Medulla oblongata (tissue), 1 donor: ENCODE data around the gene PNPLA1.

ENCODE experiments used
- DNase-seq: peaks from one replicate; pipeline ENCODE4 v3.0.0-alpha.2; 2015; ENCODE audit errors: extremely low spot score

Gene PNPLA1, protein sequence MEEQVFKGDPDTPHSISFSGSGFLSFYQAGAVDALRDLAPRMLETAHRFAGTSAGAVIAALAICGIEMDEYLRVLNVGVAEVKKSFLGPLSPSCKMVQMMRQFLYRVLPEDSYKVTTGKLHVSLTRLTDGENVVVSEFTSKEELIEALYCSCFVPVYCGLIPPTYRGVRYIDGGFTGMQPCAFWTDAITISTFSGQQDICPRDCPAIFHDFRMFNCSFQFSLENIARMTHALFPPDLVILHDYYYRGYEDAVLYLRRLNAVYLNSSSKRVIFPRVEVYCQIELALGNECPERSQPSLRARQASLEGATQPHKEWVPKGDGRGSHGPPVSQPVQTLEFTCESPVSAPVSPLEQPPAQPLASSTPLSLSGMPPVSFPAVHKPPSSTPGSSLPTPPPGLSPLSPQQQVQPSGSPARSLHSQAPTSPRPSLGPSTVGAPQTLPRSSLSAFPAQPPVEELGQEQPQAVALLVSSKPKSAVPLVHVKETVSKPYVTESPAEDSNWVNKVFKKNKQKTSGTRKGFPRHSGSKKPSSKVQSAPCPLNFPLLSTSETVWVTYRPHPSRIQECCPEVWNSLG

DNA sequence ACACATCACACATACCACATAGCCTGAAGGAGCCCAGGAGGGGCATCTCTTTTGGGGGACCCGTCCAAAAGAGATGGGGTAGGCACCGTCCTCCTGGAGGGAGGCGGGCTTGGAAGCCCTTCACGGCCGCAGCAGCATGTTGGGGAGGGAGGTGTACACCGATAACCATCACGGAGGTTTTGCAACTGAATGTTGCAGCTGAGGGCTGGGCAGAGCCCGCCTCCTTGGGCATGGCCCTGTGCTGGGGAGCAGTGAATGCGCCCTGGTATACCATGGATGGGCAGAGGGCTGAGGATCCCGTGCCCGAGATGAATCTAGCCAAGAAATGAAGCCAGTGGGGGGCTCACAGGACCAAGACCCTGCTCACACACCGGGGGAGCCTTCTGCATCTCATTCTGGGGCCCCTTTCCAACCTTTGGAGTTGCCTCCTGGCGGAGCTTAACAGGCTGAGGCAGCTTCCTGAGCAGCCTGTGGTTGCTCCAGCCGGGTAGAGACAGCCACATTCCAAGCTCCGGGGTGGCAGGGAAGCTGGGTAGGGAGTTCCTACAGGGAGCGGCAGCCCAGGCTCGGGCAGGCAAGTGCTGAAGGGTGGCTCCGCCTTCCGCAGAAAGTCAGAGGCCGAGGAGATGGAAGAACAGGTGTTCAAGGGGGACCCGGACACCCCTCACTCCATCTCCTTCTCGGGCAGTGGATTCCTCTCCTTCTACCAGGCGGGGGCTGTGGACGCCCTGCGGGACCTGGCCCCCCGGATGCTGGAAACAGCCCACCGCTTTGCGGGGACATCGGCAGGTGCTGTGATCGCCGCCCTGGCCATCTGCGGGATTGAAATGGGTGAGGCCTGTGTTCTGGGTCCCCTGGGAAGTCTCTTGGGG is at the start of gene PNPLA1:
Gene PNPLA1 (plus strand): TSS at position 227 of the 872 bp plus-strand sequence. CDS start 400 bp downstream, at position 627.
- no peak for DNase-seq

DNA sequence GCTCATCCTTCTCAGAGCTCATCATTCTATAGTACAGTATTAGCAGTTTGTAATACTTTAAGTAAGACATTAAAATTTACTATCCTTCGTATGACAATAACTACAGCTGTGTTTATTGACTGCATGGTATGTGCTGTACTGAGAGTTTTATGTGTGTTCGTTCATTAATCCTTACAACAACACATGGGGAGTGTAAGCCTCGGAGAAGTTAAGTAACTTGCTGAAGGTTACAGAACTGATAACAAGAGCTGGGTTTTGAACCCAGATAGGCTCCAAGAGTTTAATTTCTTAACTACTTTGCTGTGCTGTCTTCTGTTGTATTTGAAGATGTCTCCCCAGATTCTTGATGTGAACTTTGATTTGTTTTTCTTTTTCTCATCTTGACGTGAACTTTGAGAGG is 49.6 kb upstream of the PNPLA1 start:
- DNase-seq, result no peak

DNA sequence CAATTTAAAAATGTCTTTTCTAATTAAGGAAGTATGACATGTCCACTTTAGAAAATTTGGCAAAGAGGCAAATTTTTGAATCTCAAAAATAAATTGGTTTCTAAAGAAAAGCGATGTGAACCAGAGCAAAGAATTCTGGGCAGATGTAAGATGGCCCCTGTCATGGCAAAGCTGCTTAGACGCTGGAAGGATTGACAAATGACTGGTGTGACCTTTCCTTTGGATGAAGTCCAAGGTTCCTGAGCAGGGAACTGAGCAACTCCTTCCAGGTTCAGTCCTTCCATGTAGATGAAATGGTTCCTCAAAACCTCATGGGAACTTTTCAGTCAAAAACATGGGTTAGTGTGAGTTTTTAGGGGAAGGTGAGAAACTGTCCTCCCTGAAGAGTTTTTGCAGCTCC is 48.2 kb upstream of the PNPLA1 start:
- no peak for DNase-seq

DNA sequence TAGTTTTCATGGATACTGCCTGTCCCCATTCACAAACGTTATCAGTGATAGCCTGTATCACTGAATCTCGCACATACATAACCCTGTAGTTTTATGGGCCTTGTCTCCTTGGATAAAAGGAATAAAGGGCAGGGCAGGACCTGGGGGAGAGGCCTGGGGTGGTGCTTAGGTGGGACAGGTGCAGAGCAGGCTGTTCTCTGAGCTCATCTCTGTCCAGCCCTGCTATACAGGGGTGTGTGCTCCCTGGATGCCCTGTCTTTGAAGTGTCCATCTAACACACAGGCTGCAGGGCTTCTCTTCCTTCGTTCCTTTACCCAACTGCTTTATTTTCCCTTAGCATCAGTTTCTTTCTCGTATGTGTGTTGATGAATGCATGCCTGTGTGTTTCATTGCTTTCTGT is 46.9 kb upstream of the PNPLA1 start:
- no peak for DNase-seq

DNA sequence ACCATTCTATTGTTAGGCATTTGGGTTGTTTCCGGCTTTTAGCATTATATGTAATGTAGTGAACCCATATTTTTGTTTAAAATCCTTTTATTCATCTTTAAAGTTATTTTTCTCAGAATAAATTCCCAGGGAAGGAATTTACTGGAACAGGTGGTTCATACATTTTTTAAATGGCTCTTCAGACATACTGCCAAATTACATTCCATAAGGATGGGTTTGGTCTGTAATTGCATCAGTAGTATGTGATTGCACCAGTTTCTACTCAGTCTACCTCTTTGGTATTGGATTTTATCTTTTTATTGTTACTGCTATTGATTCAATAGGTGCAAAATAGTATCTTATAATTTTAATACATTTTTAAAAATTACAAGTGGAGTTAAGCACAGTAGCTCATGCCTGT is 46.2 kb upstream of the PNPLA1 start:
- no peak for DNase-seq

DNA sequence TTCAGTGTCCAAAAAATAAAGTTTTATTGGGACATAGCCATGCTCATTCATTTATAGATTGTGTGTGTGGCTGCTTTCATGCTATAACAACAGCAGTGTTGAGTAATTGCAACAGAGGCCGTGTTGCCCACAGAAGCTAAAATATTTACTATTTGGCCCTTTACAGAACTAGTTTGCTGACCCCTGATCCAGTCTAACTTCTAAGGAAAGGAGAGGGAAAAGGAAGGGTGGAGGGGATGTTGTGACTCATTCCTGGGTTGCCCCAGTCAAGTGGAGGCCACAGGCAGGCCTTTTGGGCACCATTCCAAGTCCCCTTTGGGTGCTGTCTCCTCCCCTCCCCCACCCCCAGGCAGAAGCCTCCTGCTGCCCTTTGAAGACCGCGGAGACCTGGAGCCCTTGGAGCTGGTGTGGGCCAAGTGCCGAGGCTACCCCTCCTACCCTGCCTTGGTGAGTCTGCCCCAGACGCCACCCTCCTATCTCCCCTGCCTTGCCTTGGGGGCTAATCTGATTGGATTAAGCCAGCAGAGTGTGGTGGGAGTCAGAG is 44.9 kb upstream of the PNPLA1 start:
- no peak for DNase-seq

DNA sequence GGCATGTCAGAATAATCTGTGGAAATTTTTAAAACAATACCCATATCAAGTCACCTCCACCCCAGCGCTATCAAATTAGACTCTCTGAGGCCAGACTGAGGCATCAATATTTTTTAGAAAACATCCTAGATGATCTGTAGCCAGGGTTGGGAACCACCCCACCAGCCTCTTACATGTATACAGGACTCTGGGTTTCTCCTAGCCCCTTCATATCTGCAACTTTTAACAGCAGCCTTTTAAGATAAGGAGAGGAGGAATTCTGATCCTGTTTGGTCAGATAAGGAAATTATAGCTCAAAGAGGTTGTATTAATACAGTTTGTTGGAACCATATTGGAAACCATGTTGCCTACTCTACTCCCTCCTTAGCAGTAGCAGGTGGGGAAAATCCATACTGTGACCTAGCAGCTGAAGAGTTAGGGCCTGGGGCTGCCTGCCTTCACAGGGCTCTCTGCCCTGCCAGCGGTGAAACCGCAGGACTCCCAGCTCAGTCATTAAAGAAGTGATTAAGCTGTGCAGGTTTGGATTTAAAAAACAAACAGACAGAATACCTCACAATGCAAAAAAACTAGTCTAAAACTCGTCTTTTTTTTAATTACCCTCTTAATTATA is 43.3 kb upstream of the PNPLA1 start:
- DNase-seq, result no peak

DNA sequence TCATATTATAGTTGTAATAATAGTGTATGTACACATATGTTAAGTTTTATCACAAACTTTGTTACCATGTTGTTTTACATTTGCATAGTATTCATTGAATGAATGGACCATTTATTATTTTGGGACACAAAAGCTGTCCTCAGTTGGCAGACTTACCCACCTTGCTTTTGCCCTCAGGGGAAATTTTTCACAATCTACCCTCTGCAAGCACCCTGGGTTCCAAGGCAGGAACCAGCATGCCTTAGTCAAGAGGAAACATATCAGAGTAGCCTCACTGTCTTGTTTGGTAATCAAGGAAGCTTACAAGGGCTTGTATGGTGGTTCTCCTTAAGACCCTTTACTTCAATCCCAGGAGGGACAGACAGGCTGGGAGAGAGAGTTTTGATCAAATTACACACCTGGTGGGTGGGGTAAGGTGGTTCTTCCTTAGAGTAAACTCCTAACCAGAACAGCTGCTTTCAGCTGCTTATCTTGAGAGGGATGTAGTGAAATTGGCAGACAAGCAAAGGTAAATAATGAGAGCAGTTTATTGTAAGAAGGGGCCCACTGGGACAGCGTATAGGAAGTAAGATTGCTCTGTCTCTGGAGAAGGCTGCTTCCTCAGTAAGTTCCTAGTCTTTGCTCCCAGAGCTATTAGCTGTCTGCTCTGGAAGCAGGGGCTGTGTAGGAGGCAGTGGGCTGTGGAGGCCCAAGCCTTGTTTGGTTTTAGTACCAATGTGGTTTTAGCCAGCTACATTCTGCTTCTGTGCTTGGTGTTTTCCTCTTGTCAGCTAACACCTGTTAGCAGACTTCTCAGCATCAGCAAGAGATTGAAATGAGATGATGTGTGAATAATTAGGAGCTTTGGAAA is 42.3 kb upstream of the PNPLA1 start:
- no peak for DNase-seq

DNA sequence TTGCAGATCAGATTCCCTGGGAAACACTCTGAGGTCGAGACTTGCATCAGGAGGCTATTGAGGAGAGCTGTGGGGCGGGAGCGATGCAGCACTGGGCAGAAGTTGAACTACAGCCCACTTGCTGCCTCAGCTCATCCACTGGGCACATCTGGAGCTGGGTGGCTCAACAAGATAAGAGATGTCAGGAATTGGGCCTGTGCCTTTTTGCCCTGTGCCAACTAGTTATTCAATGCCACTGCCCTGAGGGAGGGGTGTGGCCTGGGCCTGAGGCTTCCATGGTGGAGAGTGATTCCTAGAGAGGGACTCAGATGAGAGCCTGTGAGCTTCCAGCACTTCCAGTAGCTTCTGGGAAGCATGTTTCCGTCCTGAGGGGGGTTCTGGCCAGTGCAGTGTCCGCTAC is 40.6 kb upstream of the PNPLA1 start:
- DNase-seq, result no peak

DNA sequence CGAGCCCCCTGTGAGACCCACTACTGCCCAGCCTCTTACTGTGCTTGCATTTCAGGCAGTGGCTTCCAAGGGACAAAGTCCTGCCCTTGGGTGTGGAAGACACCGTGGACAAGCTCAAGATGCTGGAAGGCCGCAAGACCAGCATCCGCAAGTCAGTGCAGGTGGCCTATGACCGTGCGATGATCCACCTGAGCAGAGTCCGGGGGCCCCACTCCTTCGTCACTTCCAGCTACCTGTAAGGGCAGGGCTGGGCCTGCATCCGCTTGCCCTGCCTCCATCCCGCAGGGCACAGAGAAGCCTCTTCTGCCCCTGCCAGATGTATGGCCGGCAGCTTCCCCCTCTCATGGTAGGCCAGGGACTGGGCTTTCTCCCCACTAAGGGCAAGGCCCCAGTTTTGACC is 39.5 kb upstream of the PNPLA1 start:
- no peak for DNase-seq

DNA sequence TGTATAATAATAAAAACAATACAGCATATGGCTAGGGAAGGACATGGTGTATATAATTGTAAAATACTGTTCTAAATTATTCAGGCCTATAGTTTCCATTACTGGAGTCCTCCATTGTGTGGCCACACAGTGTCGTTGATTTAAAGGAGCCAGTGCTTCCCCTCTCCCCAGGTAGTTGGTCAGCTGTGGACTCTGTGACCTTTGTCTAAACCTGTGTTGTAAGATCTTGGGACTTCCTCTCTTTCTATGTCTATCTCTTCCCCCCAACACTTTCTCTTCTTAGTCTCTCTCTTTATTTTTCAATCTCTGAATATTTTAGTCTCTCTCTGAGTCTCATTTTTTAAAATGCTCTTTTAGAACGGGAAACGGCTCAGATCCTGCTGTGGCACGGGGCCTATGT is 37.7 kb upstream of the PNPLA1 start:
- no peak for DNase-seq

DNA sequence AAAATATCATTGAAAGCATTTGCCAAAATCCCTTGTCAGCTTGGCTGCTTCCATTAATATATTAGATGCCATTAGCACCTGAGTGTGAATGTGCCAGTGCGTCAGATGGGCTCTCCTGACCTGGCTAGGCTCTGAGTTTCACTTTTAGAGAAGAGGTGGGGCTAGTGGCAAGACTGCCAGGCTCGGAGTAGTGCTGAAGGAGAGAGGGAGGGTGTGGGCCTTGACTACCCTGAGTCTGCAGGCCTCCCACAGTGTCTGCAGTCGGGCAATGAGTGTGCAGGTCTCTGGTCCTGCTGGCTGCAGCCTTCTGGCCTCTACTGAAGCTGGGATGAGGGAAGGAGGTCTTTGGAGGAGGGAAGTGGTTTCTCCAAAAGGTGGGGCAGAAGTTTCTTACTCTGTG is 34.6 kb upstream of the PNPLA1 start:
- DNase-seq, result no peak

DNA sequence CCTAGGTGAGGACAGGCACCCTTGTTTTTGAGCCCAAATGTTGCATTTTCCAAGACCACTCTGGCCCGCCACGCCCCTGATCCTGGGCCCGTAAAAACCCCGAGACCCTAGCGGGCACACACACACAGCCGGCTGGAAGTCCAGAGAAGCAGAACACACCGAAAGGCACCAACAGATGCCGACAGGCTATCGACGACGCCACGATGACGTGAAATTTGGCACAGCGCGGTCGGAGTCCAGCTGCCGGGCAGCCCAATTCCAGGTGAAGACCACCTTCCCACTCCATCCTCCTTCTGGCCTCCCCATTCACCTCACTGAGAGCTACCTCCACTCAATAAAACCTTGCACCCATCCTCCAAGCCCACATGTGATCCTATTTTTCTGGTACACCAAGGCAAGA is 34.0 kb upstream of the PNPLA1 start:
- DNase-seq, result no peak

DNA sequence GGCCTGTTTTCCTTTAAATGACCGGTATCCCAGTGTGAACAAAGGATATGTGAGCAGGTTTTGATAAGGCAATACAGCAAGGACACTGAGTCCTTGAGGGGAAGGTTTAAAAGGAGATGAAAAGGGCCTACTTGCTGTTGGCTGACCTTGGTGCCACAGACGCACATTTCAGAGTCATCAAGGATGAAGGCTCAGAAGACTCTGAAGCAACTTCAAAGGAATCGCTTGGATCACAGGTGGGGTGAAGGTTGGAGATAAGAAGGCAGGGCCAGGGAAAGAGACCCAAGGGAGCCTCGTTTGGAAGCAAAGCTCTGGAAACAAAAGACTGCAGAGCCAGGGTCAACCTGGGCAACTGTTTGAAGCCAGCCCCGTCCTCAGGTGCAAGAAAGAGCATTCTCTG is 30.1 kb upstream of the PNPLA1 start:
- no peak for DNase-seq

DNA sequence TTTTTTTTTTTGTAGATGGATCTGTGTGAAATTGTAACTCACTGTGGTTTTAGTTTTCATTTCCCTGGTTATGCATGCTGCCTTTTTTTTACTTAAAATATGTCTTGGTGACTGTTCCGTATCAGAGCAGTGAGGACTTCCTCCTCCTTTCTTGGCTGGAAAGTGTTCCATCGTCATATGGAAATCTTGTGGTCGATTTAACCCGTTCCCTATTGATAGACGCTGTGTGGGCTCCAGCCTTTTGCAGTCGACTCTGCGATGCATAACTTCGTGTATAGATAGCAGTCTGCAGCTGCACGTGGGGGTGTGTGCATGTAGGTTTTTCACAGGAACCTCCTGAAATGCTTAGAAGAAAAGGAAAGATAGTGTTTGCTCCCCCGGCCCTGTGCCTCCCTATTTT is 28.1 kb upstream of the PNPLA1 start:
- no peak for DNase-seq

DNA sequence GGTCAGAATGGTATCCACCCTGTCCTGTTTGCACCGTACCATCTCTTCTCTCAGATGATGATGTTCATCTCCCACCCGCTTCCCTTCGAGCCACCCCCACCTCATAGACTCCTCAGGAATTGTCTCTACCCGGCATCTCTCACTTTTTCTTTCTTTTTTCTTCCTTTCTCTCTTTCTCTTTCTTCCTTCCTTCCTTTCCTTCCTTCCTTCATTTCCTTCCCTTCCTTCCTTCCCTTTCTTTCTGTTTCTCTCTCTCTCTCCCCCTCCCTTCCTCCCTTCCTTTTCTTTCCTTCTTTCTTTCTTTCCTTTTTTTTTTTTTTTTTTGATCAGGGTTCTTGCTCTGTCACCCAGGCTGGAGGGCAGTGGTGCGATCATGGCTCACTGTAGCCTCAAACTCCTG is 27.7 kb upstream of the PNPLA1 start:
- DNase-seq, result no peak

DNA sequence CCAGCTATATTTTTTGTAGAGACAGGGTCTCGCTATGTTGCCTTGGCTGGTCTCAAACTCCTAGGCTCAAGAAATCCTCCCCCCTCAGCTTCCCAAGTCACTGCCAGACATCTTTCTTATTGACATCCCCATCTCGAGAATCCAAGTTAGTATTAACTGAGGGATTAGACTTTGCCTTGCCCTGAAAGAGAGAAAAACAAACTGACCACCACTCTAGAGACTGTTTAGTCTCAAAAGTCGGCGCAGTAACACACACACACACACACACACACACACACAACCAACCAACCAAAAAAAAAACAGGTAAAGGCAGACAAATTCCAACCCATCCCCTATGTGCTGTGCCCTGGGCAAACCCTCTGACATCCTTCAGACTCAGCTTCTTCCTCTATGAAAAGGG is 27.2 kb upstream of the PNPLA1 start:
- DNase-seq, result no peak

DNA sequence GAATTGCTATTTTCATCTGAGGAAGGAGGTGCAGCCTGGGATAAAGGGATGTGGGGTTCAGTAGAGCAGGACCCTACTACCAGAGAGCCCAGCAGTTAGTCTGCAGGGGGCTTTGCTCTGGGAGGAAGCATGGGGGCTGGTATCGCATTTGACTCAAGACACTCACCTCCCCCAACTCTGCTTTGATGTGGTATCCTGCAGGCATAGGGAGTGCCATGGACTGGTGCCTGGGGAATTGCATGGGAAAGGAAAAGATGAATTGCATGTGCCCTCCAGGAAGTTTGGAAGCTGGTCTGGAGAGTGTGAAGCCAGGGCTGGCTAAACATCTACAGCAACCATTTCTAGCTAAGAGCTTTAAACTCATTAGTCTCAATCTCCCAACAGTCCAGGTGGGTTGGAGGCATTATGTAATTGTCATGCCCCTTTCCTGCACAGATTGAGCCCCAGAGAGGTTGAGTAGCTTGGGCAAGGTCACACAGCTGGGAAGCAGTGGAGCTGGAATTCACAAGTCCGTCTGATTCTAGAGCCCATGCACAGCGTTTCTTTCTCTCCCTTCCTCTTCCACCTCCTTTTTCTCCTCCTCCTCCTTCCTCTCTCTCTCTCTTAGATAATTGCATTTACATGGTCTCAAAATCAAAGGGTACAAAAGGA is 26.2 kb upstream of the PNPLA1 start:
- no peak for DNase-seq

DNA sequence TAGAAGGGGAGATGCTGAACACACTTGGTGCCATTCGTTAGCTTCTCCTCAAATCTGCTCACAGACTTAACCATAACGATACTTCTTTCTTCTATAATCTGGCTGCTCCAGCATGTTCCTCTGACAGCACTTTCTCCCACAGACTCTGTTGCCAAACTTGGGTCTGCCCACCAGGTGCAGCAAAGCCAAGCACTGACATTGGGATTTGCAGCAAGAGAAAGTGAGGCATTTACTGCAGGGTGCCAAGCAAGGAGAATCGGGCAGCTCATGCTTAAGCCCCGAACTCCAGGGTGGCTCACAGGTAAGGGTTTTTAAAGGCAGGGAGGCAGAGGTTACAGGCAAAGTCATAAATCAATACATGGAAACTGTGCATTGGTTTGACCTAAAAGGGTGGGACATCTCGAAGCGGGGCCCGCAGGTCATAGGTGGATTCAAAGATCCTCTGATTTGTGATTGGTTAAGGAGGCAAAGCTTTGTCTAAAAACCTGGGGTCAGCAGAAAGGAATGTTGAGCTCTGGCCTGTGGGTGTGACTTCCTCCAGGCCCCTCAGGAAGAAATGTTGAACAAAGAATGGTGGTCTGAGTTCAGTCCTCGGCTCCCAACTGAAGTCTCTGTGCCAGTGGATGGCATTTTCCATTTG is 25.1 kb upstream of the PNPLA1 start:
- no peak for DNase-seq

DNA sequence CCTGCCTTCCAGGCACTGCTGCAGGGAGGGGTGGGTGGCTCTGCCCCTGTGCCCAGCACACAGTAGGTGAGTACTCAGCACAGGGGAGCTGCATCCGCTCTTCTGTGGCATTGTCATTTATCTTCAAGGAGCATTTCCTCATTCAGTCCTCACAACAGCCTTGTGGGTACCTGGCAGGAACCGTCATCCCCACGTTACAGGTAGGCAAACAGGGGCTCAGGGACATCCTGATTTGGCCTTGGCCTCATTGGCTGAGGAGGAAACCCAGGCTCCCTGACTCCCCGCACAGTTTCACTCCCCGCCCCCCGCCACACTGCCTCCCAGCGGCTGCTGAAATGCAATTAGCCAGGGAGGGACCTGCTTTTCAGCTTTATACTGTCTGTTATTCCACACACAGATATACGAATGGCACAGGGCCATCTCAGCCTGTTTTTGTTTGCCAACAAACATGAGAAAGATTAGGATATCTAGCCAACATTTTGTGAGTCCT is 24.2 kb upstream of the PNPLA1 start:
- no peak for DNase-seq
